ENCODE data around the gene TMEM243.

TMEM243 gene

GRCh38 chr7:87164433-87164832, 55.1 kb downstream of the TMEM243 start:
- no peak for DNase-seq (ENCODE audit: low read depth in 2 of 3, low spot score in 1 of 3)

- DNase-seq (ENCODE audit: low read depth in 2 of 3, low spot score in 1 of 3): no peak
These were observed 60.0 kb downstream of the TMEM243 start for GRCh38 chr7:87159538-87159937.

GRCh38 chr7:87156709-87157108, 62.8 kb downstream of the TMEM243 start:
- no peak for DNase-seq (ENCODE audit: low read depth in 2 of 3, low spot score in 1 of 3)

- no peak for DNase-seq (ENCODE audit: low read depth in 2 of 3, low spot score in 1 of 3)
These were observed 63.7 kb downstream of the TMEM243 start for GRCh38 chr7:87155788-87156187.

- no peak for DNase-seq (ENCODE audit: low read depth in 2 of 3, low spot score in 1 of 3)
These were observed 65.0 kb downstream of the TMEM243 start for GRCh38 chr7:87154569-87154968.

GRCh38 chr7:87154166-87154565, 65.4 kb downstream of the TMEM243 start:
- DNase-seq (ENCODE audit: low read depth in 2 of 3, low spot score in 1 of 3): no peak

GRCh38 chr7:87152897-87153641, 66.5 kb downstream of the TMEM243 start:
- DNase-seq (ENCODE audit: low read depth in 2 of 3, low spot score in 1 of 3): peak; percentile 15 to 32 (median 31)

- peak; percentile 77 to 90 (median 79) for DNase-seq (ENCODE audit: low read depth in 2 of 3, low spot score in 1 of 3)
These were observed 67.2 kb downstream of the TMEM243 start, which contains the start of gene DMTF1 for GRCh38 chr7:87152112-87152896. Gene DMTF1, plus strand, starts transcription at chr7:87152453. Its CDS starts 12,489 bp downstream, at chr7:87164942.

- no peak for DNase-seq (ENCODE audit: low read depth in 2 of 3, low spot score in 1 of 3)
These were observed 67.8 kb downstream of the TMEM243 start for GRCh38 chr7:87151729-87152111.

- DNase-seq (ENCODE audit: low read depth in 2 of 3, low spot score in 1 of 3): no peak
These were observed 68.4 kb downstream of the TMEM243 start for GRCh38 chr7:87151002-87151728.

- DNase-seq (ENCODE audit: low read depth in 2 of 3, low spot score in 1 of 3): no peak
These were observed 71.1 kb downstream of the TMEM243 start for GRCh38 chr7:87148332-87148955.

- DNase-seq (ENCODE audit: low read depth in 2 of 3, low spot score in 1 of 3): no peak
These were observed 72.0 kb downstream of the TMEM243 start for GRCh38 chr7:87147500-87147899.

GRCh38 chr7:87146740-87147386, 72.7 kb downstream of the TMEM243 start:
- DNase-seq (ENCODE audit: low read depth in 2 of 3, low spot score in 1 of 3): no peak
